GM11168 (cell line): Measurements from ENCODE around the gene ATG10.
"Not testable (repeated sequence)": the region's sequence is repeated elsewhere in the genome, so short reads cannot be mapped to it uniquely, and the experiment has no call there.

Experiments used
- in situ Hi-C: fragments of 300-500 bp; cut with MboI; formaldehyde crosslinking; loops from one replicate; pipeline ENCODE4 v1.12.0; 2022; ENCODE audit warnings: low sequenced_read_pairs; ENCODE audit not compliant: unreplicated experiment

Gene ATG10

GRCh38 chr5:82265047-82265446, 293.2 kb downstream of the ATG10 start:
- in situ Hi-C loops, result no loop called here

GRCh38 chr5:82267297-82267933, 295.6 kb downstream of the ATG10 start:
- in situ Hi-C loops, result not testable (repeated sequence)

GRCh38 chr5:82269363-82269762, 297.5 kb downstream of the ATG10 start:
- in situ Hi-C loops, result not testable (repeated sequence)

GRCh38 chr5:82272571-82273356, 300.9 kb downstream of the ATG10 start:
- in situ Hi-C loops, result not testable (repeated sequence)

- in situ Hi-C loops, result not testable (repeated sequence)
Observed at GRCh38 chr5:82273426-82273825, 301.6 kb downstream of the ATG10 start.

- in situ Hi-C loops, result no loop called here
Observed at GRCh38 chr5:82274343-82275211, 302.8 kb downstream of the ATG10 start.

- in situ Hi-C loops, result no loop called here
Observed at GRCh38 chr5:82275216-82275664, 303.4 kb downstream of the ATG10 start.

- in situ Hi-C loops, result no loop called here
Observed at GRCh38 chr5:82276800-82277612, 305.2 kb downstream of the ATG10 start.

- in situ Hi-C loops, result no loop called here
Observed at GRCh38 chr5:82277613-82277986, 305.8 kb downstream of the ATG10 start.

- in situ Hi-C loops, result no loop called here
Observed at GRCh38 chr5:82277987-82278710, 306.3 kb downstream of the ATG10 start, which contains the start of gene RPS23. Gene RPS23 (minus strand): TSS chr5:82278354. CDS start chr5:82278323, 31 bp downstream.

GRCh38 chr5:82278711-82279370, 307.0 kb downstream of the ATG10 start:
- in situ Hi-C loops, result no loop called here

GRCh38 chr5:82283893-82284292, 312.1 kb downstream of the ATG10 start:
- in situ Hi-C loops, result no loop called here

GRCh38 chr5:82285206-82285605, 313.4 kb downstream of the ATG10 start:
- in situ Hi-C loops, result no loop called here

- in situ Hi-C loops, result no loop called here
Observed at GRCh38 chr5:82287625-82288024, 315.8 kb downstream of the ATG10 start.

- in situ Hi-C loops, result no loop called here
Observed at GRCh38 chr5:82290005-82290404, 318.2 kb downstream of the ATG10 start.

- in situ Hi-C loops, result no loop called here
Observed at GRCh38 chr5:82290908-82291307, 319.1 kb downstream of the ATG10 start.

- in situ Hi-C loops, result no loop called here
Observed at GRCh38 chr5:82291420-82291819, 319.6 kb downstream of the ATG10 start.

GRCh38 chr5:82295144-82295543, 323.3 kb downstream of the ATG10 start:
- in situ Hi-C loops, result no loop called here
